K562 (cell line): ENCODE results near the gene LILRB3. TPM values are rescaled to one million over a fixed set of nuclear protein-coding genes. Genes with fewer than 3 reads are reported as not detected.

Source experiments
- CREB5 ChIP-seq: fragments of 250-450 bp; sonication (Bioruptor Pico); IDR thresholded peaks from 2 replicates; pipeline ENCODE4 v1.5.0; 2020; ENCODE audit warnings: mild to moderate bottlenecking
- CTCF ChIP-seq, 3 experiments: IDR thresholded peaks in 2 of 3; conservative IDR thresholded peaks in 1 of 3; 2 replicates each; pipeline ENCODE4 v1.5.1; 2011 to 2012; ENCODE audit warnings: low read length in 3 of 3, mild to moderate bottlenecking in 3 of 3, control low read depth in 2 of 3, improper control_type of control experiment in 1 of 3, inconsistent platforms in 1 of 3, low read depth in 1 of 3, mixed read lengths in 1 of 3, moderate library complexity in 1 of 3; ENCODE audit not compliant: insufficient read depth in 2 of 3
- EP300 ChIP-seq: IDR thresholded peaks from 2 replicates; pipeline ENCODE4 v1.6.1; 2012; ENCODE audit warnings: low read length, improper control_type of control experiment
- ETV1 ChIP-seq: fragments of 450-650 bp; conservative IDR thresholded peaks from 2 replicates; pipeline ENCODE4 v1.6.1; 2016; ENCODE audit warnings: missing genetic modification characterization, control low read depth, low read depth, missing compliant biosample characterization
- MTA2 ChIP-seq: fragments of 450-650 bp; IDR thresholded peaks from 2 replicates; pipeline ENCODE4 v1.6.1; 2016; ENCODE audit warnings: low read depth
- NCOA1 ChIP-seq: fragments of 450-650 bp; IDR thresholded peaks from 2 replicates; pipeline ENCODE4 v1.6.1; 2016; ENCODE audit warnings: low read depth
- NFE2 ChIP-seq: IDR thresholded peaks from 2 replicates; pipeline ENCODE4 v1.6.1; 2014; ENCODE audit warnings: antibody characterized with exemption, low read depth
- ZBTB40 ChIP-seq, 2 experiments: fragments of 450-650 bp in 1 of 2; sonication (generic) in 1 of 2; formaldehyde crosslinking in 1 of 2; IDR thresholded peaks; 2 replicates each; pipeline versions ENCODE4 v1.7.1 to v1.9.0; 2016 to 2022; ENCODE audit warnings: inconsistent platforms in 1 of 2, mild to moderate bottlenecking in 1 of 2, missing genetic modification reagents in 1 of 2
- ZFP91 ChIP-seq: sonication (generic); formaldehyde crosslinking; IDR thresholded peaks from 2 replicates; pipeline ENCODE4 v1.8.0; 2022; ENCODE audit warnings: mild to moderate bottlenecking, missing genetic modification reagents
- ZNF174 ChIP-seq: fragments of 250-450 bp; sonication (Bioruptor Pico); IDR thresholded peaks from 2 replicates; pipeline ENCODE4 v1.4.0; 2020; ENCODE audit warnings: mild to moderate bottlenecking
- ZNF511 ChIP-seq: sonication (generic); formaldehyde crosslinking; IDR thresholded peaks from 2 replicates; pipeline ENCODE4 v1.8.0; 2022; ENCODE audit warnings: mild to moderate bottlenecking, missing genetic modification reagents
- polyA plus RNA-seq, 8 experiments: library from polyadenylated mRNA; depleted of rRNA in 4 of 8; stranded (reverse) in 5 of 8; unstranded in 3 of 8; fragments of >200 nt; fragmentation: Nextera tagmentation in 2 of 8; fragmentation: Illumina TruSeq in 1 of 8; extraction: Ambion mirVana in 2 of 8; extraction: Trizol in 1 of 8; gene quantifications; 2 replicates each; pipeline versions ENCODE4 v1.2.1 to v1.2.3, GENCODE V29; 2011 to 2014; ENCODE audit warnings: inconsistent platforms in 1 of 8, missing spikeins in 1 of 8
- total RNA-seq, 7 experiments: library from RNA; depleted of rRNA in 6 of 7; stranded (reverse); fragments of >200 nt in 6 of 7; fragmentation: Illumina TruSeq in 2 of 7; extraction: Trizol in 2 of 7; gene quantifications; 2 replicates each; pipeline versions ENCODE4 v1.2.1 to v1.2.3, GENCODE V29; 2011 to 2021; ENCODE audit warnings: low replicate concordance in 1 of 7

The LILRB3 gene
- total and polyA plus RNA-seq, 9 of the 15 experiments (the other 6 are each of a cell fraction or from before 2014, with no cell fraction given), result 0.01 to 0.09 TPM; not detected in 7

- TF ChIP-seq EP300 (peak; percentile 78), MTA2 (peak; percentile 32), NFE2 (no peak), ZNF511 (CRISPR knock-in tag) (no peak), ETV1 (tag) (0 out of 2 replicates have a peak, but pooled peaks have one; percentile 31), ZBTB40 (IDR thresholded peaks at IDR 0.05) (no peak), ZBTB40 (CRISPR knock-in tag; IDR thresholded peaks at IDR 0.05) (no peak), NCOA1 (0 out of 2 replicates have a peak, but pooled peaks have one; percentile 17), CREB5 (no peak), CTCF (IDR thresholded peaks at IDR 0.05 in 2 of 3, conservative IDR thresholded peaks at IDR 0.05 in 1 of 3; ENCODE audit: insufficient read depth in 2 of 3, low read depth in 1 of 3, low read length in 3 of 3) (no peak), ZFP91 (CRISPR knock-in tag) (no peak), ZNF174 (no peak)
These were observed 34.5 kb downstream of the LILRB3 start (continued) for GRCh38 chr19:54188215-54188871.
